SK-N-SH (cell line): Measurements from ENCODE around the gene GSE1. TPM values are rescaled to one million over a fixed set of nuclear protein-coding genes. Genes with fewer than 3 reads are reported as not detected.

ENCODE experiments used
- CTCF ChIA-PET: fragments of 300-600, 350-600 bp; formaldehyde crosslinking; extraction: SDS; loops from one replicate; lab custom pipeline; 2021; lab: Yijun Ruan, JAX
- POLR2A ChIA-PET: fragments of 350-600 bp; sonication (Branson Sonifier 250); formaldehyde crosslinking; extraction: SDS; loops from one replicate; lab custom pipeline; 2020; ENCODE audit warnings: antibody characterized with exemption, inconsistent platforms; lab: Yijun Ruan, JAX
- DNase-seq: peaks from one replicate; pipeline ENCODE4 v3.0.0; 2012
- H2AFZ ChIP-seq: fragments of 200-600 bp; sonication (generic); 2 replicates; pipeline ENCODE4 v1.8.1; 2016; ENCODE audit warnings: antibody characterized with exemption, mild to moderate bottlenecking, low read depth
- H3F3A ChIP-seq: fragments of 200-600 bp; sonication (generic); replicated peaks from 2 replicates; pipeline ENCODE3; 2016; ENCODE audit warnings: antibody characterized with exemption, mild to moderate bottlenecking; ENCODE audit not compliant: insufficient read depth
- H3K27ac ChIP-seq, 2 experiments: fragments of 200-500 bp in 1 of 2; fragments of 200-600 bp in 1 of 2; sonication (Bioruptor generic) in 1 of 2; sonication (generic), shearing (Covaris generic) in 1 of 2; 2 replicates each; pipeline versions ENCODE4 v1.5.1 to v1.6.1; 2014 to 2016; ENCODE audit warnings: low read depth in 2 of 2, inconsistent platforms in 1 of 2, low read length in 1 of 2, mild to moderate bottlenecking in 1 of 2, mixed read lengths in 1 of 2
- H3K27me3 ChIP-seq: fragments of 200-600 bp; sonication (generic), shearing (Covaris generic); 2 replicates; pipeline ENCODE4 v1.6.1; 2016; ENCODE audit warnings: mixed run types; ENCODE audit not compliant: insufficient read depth
- H3K36me3 ChIP-seq, 2 experiments: fragments of 200-500 bp in 1 of 2; fragments of 200-600 bp in 1 of 2; sonication (Bioruptor generic) in 1 of 2; sonication (generic) in 1 of 2; replicated peaks in 1 of 2; 2 replicates each; pipeline versions ENCODE3 to v1.5.1; 2014 to 2016; ENCODE audit warnings: low read length in 1 of 2, mild to moderate bottlenecking in 1 of 2; ENCODE audit not compliant: insufficient read depth in 2 of 2, control insufficient read depth in 1 of 2
- H3K4me1 ChIP-seq, 2 experiments: fragments of 200-500 bp in 1 of 2; fragments of 200-600 bp in 1 of 2; sonication (Bioruptor generic) in 1 of 2; sonication (generic), shearing (Covaris generic) in 1 of 2; 2 replicates each; pipeline versions ENCODE4 v1.5.1 to v1.6.1; 2014 to 2016; ENCODE audit warnings: low read depth in 1 of 2, low read length in 1 of 2, mixed run types in 1 of 2; ENCODE audit not compliant: insufficient read depth in 2 of 2, control insufficient read depth in 1 of 2
- H3K4me2 ChIP-seq: fragments of 200-600 bp; sonication (generic), shearing (Covaris generic); 2 replicates; pipeline ENCODE4 v1.6.1; 2017; ENCODE audit warnings: mixed run types
- H3K4me3 ChIP-seq, 2 experiments: fragments of 200-500 bp in 1 of 2; fragments of 200-600 bp in 1 of 2; sonication (Bioruptor generic) in 1 of 2; sonication (generic), shearing (Covaris generic) in 1 of 2; 2 replicates each; pipeline versions ENCODE4 v1.5.1 to v1.8.1; 2014 to 2016; ENCODE audit warnings: low read depth in 2 of 2, inconsistent platforms in 1 of 2, low read length in 1 of 2, mild to moderate bottlenecking in 1 of 2, mixed read lengths in 1 of 2, moderate library complexity in 1 of 2
- H3K79me2 ChIP-seq: fragments of 200-600 bp; sonication (generic); 2 replicates; pipeline ENCODE4 v1.8.1; 2017; ENCODE audit warnings: mild to moderate bottlenecking; ENCODE audit not compliant: insufficient read depth
- H3K9ac ChIP-seq: fragments of 200-600 bp; sonication (generic); 2 replicates; pipeline ENCODE4 v1.6.1; 2017; ENCODE audit warnings: mixed run types
- H3K9me2 ChIP-seq: fragments of 200-600 bp; sonication (generic); 2 replicates; pipeline ENCODE4 v1.6.1; 2017; ENCODE audit warnings: mixed run types
- H3K9me3 ChIP-seq: fragments of 200-600 bp; sonication (generic); 2 replicates; pipeline ENCODE4 v1.6.1; 2017; ENCODE audit warnings: mixed run types, mild to moderate bottlenecking, moderate library complexity
- H4K20me1 ChIP-seq: fragments of 200-600 bp; sonication (generic); 2 replicates; pipeline ENCODE4 v1.6.1; 2017; ENCODE audit warnings: mild to moderate bottlenecking, mixed run types; ENCODE audit not compliant: insufficient read depth
- CHD2 ChIP-seq: fragments of 150-350 bp; IDR thresholded peaks from 2 replicates; pipeline ENCODE4 v1.6.1; 2018; ENCODE audit warnings: low read length; ENCODE audit not compliant: partially characterized antibody
- EZH2phosphoT487 ChIP-seq: fragments of 200-600 bp; sonication (generic); IDR thresholded peaks from 2 replicates; pipeline ENCODE4 v1.6.1; 2017; ENCODE audit warnings: low read depth, mixed run types, mild to moderate bottlenecking, antibody characterized with exemption, moderate library complexity, borderline replicate concordance
- FOXJ3 ChIP-seq: sonication (generic); formaldehyde crosslinking; IDR thresholded peaks from 2 replicates; pipeline ENCODE4 v1.5.1; 2020; ENCODE audit warnings: mild to moderate bottlenecking, missing genetic modification reagents
- GATA2 ChIP-seq: sonication (generic); formaldehyde crosslinking; IDR thresholded peaks from 2 replicates; pipeline ENCODE4 v1.5.0; 2020; ENCODE audit warnings: mild to moderate bottlenecking, missing genetic modification reagents
- JUND ChIP-seq: IDR thresholded peaks from 2 replicates; pipeline ENCODE4 v1.4.0; 2012
- MXI1 ChIP-seq: IDR thresholded peaks from 2 replicates; pipeline ENCODE4 v1.6.1; 2012; ENCODE audit warnings: mild to moderate bottlenecking, low read depth, low read length, improper control_type of control experiment
- NFIC ChIP-seq: IDR thresholded peaks from 2 replicates; pipeline ENCODE4 v1.4.0; 2012; ENCODE audit warnings: borderline replicate concordance
- NRF1 ChIP-seq: IDR thresholded peaks from 2 replicates; pipeline ENCODE4 v1.6.1; 2012; ENCODE audit warnings: low read depth, mild to moderate bottlenecking, low read length
- PBX3 ChIP-seq: IDR thresholded peaks from 2 replicates; pipeline ENCODE4; 2012
- POLR2AphosphoS5 ChIP-seq: IDR thresholded peaks from 2 replicates; pipeline ENCODE4 v1.6.1; 2012; ENCODE audit warnings: low read depth, low read length
- RAD21 ChIP-seq: IDR thresholded peaks from 2 replicates; pipeline ENCODE4 v1.6.1; 2012; ENCODE audit warnings: mild to moderate bottlenecking, low read length
- RCOR1 ChIP-seq: fragments of 150-350 bp; IDR thresholded peaks from 2 replicates; pipeline ENCODE4 v1.6.1; 2017; ENCODE audit warnings: antibody characterized with exemption, low read length
- RFX5 ChIP-seq: IDR thresholded peaks from 2 replicates; pipeline ENCODE4 v1.6.1; 2012; ENCODE audit warnings: mild to moderate bottlenecking, improper control_type of control experiment, low read length
- RXRA ChIP-seq: IDR thresholded peaks from 2 replicates; pipeline ENCODE4 v1.4.0; 2012; ENCODE audit warnings: low read depth, mild to moderate bottlenecking, borderline replicate concordance
- SIN3A ChIP-seq: IDR thresholded peaks from 2 replicates; pipeline ENCODE4 v1.6.1; 2012; ENCODE audit warnings: low read depth, mild to moderate bottlenecking, low read length, moderate library complexity, borderline replicate concordance
- WGBS: methylation state at CpG from one replicate; pipeline ENCODE4 v1.1.6; 2017; ENCODE audit warnings: low lambda C conversion rate; 5-methylcytosine and 5-hydroxymethylcytosine counted together
- polyA plus RNA-seq, 3 experiments: library from polyadenylated mRNA; depleted of rRNA; stranded (reverse); fragments of >200 nt; gene quantifications; 2 replicates each; pipeline ENCODE4 v1.2.3, GENCODE V29; 2012
- TF ChIP-seq, protein P1 (sequence below): IDR thresholded peaks from 2 replicates; pipeline ENCODE4 v1.4.0; 2012; ENCODE audit warnings: low read depth, borderline replicate concordance
- TF ChIP-seq, protein P2 (sequence below): IDR thresholded peaks from 2 replicates; pipeline ENCODE4 v1.6.1; 2012; ENCODE audit warnings: mild to moderate bottlenecking, low read depth, low read length, moderate library complexity

The GSE1 gene
- polyA plus RNA-seq, 1 of the 3 experiments (the other 2 are of a cell fraction), result 26.5 TPM

GRCh38 chr16:85655216-85656129 is 42.4 kb downstream of the GSE1 start:
- Histone ChIP-seq H3K9me3 (no peaks in the 10 kb centered on the region), H3K9ac (no peak overlapping the region), H3K36me3 (peaks cover 7 to 60% of the 10 kb centered on the region in 2 experiments), H2AFZ (no peak overlapping the region), H3K4me1 (peaks cover 17 to 49% of the 10 kb centered on the region in 2 experiments), H4K20me1 (peaks cover 45% of the 10 kb centered on the region), H3K4me3 (no peak overlapping the region), H3K27ac (peak overlapping the region in 1 of 2 experiments; percentile 22; a peak in 1 of 4 replicates), H3K27me3 (no peaks in the 10 kb centered on the region), H3F3A (peaks cover 17% of the 10 kb centered on the region), H3K9me2 (no peaks in the 10 kb centered on the region), H3K4me2 (no peak overlapping the region), H3K79me2 (peaks cover 3% of the 10 kb centered on the region; the same call in 1 of the 2 replicates)
- ChIA-PET CTCF (interaction anchor here (7.9 kb wide), 1 partner anchor 61 kb away, joined by 91 read pairs; no protein-coding TSS in a partner anchor), POLR2A (no interaction called here)
- 94% methylated on average over 24 of the region's 35 CpGs for WGBS
- TF ChIP-seq RXRA, result no peak
- TF ChIP-seq SIN3A, result no peak
- TF ChIP-seq, protein P1, sequence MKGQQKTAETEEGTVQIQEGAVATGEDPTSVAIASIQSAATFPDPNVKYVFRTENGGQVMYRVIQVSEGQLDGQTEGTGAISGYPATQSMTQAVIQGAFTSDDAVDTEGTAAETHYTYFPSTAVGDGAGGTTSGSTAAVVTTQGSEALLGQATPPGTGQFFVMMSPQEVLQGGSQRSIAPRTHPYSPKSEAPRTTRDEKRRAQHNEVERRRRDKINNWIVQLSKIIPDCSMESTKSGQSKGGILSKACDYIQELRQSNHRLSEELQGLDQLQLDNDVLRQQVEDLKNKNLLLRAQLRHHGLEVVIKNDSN, result no peak
- no peak for TF ChIP-seq RAD21
- TF ChIP-seq POLR2AphosphoS5, result no peak
- TF ChIP-seq EZH2phosphoT487, result no peak
- no peak for TF ChIP-seq RCOR1
- no peak for TF ChIP-seq FOXJ3 (CRISPR knock-in tag)
- no peak for TF ChIP-seq PBX3
- TF ChIP-seq JUND, result no peak
- no peak for TF ChIP-seq CHD2
- DNase-seq, result no peak

DNA sequence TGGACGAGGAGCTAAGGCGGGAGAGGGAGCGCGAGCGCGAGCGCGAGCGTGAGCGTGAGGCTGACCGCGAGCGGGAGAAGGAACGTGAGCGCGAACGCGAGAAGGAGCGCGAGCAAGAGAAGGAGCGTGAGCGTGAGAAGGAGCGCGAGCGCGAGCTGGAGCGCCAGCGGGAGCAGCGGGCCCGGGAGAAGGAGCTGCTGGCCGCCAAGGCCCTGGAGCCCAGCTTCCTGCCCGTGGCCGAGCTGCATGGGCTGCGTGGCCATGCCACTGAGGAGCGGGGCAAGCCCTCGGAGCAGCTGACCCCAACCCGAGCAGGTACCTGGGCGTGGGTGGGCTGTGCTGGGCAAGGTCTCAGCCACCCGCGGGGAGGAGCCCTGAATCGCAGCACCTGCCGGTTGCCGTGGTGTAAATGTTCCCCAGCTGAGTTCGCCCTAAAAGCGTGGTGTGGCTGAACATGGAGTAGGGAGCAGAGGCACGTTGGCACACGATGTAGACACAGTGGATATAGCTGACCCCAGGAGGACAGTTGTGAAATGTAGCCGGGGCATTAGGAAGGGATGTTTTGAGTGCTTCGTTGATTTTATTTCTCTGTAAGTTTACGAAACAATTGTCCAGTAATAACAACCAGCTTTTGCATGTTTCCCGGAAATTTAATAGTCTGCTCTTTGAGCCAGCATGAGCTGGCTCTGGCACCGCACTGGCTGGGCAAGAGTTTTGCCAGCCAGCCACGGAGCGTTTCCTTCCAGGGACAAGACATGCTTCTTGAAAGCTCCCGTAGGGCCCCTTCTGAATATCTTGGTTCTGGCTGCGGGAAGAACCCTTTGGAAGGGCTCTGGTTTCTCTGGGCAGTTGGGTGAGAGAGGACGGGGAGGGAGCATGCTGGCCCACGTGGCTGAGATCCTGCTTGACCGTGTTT is 43.5 kb downstream of the GSE1 start:
- H3K9me3 ChIP-seq, result no peaks in the 10 kb centered on the region
- no peak overlapping the region for H3K4me3 ChIP-seq
- no peaks in the 10 kb centered on the region for H3K27me3 ChIP-seq
- H4K20me1 ChIP-seq, result peaks cover 38% of the 10 kb centered on the region
- POLR2A ChIA-PET, result no interaction called here
- DNase-seq, result no peak
- no peaks in the 10 kb centered on the region for H3K9me2 ChIP-seq
- peaks cover 11 to 40% of the 10 kb centered on the region in 2 experiments for H3K4me1 ChIP-seq
- no peak overlapping the region for H3K9ac ChIP-seq
- TF ChIP-seq, protein P2, sequence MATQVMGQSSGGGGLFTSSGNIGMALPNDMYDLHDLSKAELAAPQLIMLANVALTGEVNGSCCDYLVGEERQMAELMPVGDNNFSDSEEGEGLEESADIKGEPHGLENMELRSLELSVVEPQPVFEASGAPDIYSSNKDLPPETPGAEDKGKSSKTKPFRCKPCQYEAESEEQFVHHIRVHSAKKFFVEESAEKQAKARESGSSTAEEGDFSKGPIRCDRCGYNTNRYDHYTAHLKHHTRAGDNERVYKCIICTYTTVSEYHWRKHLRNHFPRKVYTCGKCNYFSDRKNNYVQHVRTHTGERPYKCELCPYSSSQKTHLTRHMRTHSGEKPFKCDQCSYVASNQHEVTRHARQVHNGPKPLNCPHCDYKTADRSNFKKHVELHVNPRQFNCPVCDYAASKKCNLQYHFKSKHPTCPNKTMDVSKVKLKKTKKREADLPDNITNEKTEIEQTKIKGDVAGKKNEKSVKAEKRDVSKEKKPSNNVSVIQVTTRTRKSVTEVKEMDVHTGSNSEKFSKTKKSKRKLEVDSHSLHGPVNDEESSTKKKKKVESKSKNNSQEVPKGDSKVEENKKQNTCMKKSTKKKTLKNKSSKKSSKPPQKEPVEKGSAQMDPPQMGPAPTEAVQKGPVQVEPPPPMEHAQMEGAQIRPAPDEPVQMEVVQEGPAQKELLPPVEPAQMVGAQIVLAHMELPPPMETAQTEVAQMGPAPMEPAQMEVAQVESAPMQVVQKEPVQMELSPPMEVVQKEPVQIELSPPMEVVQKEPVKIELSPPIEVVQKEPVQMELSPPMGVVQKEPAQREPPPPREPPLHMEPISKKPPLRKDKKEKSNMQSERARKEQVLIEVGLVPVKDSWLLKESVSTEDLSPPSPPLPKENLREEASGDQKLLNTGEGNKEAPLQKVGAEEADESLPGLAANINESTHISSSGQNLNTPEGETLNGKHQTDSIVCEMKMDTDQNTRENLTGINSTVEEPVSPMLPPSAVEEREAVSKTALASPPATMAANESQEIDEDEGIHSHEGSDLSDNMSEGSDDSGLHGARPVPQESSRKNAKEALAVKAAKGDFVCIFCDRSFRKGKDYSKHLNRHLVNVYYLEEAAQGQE, result no peak
- TF ChIP-seq NRF1 (no peak), GATA2 (CRISPR knock-in tag) (no peak), MXI1 (no peak), NFIC (no peak), RFX5 (no peak), POLR2AphosphoS5 (no peak), RXRA (no peak), CHD2 (no peak)
- no peak overlapping the region for H3K4me2 ChIP-seq
- CTCF ChIA-PET, result interaction anchor here (0.6 to 7.9 kb wide), 6 partner anchors 9 to 385 kb away, joined by 3 to 91 read pairs (median 4); partner anchors contain the start of gene GINS2
- no peak overlapping the region for H2AFZ ChIP-seq
- 94% methylated on average over 53 of the region's 59 CpGs for WGBS
- no peak overlapping the region; a peak in 1 of 4 replicates for H3K27ac ChIP-seq
- peaks cover 17% of the 10 kb centered on the region for H3F3A ChIP-seq
- peaks cover 7 to 69% of the 10 kb centered on the region in 2 experiments for H3K36me3 ChIP-seq
- peaks cover 3% of the 10 kb centered on the region; the same call in 1 of the 2 replicates for H3K79me2 ChIP-seq
